ENCODE data around the gene UBE2M.

Gene UBE2M

DNA sequence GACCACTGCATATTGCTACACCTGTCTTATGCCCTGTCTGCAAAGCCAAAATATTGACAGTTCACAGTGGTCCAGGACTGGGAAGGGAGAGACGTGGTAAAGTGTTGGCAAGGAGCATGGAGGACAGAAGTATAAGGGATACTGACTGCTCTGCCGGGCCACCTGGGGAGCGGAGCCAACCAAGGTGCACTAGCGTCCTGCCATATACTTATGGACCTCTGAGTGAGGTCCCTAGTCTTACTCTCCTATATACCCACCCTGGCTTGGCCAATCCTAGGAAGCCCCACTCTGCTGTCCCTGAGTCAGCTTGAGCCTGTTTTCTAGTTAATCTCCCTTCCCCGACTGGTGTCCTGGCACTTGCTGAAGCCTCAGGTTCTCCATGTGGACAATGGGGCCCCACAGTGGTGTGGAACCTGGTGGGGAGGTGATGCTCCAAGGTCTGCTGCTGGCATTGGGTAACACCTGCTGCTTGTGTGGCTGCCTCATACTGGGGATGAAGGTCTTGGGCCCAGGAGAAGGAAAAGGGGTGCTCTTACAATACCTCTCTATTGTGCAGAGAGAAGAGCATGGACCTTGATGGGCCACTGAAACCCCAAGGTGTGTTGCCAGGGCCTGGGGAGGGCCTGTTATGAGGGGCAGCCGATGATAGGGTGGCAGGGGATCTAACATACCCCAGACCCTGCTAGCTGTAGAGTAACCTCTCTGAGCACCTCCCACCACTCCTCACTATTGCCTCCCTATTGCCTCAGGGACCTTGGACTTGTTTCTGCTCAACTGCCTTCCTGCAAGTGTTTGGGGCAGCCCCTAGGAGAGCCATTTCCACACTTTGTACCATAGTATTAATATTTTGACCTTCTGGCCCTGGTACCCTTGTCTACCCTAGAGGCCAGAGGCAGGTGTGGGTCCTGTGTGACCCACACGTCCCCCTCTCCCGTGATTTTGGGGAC is 21.3 kb downstream of the UBE2M start:
- H3K4me3 ChIP-seq (ENCODE audit: low read length) = no peak overlapping the region
- TF ChIP-seq, protein P1, sequence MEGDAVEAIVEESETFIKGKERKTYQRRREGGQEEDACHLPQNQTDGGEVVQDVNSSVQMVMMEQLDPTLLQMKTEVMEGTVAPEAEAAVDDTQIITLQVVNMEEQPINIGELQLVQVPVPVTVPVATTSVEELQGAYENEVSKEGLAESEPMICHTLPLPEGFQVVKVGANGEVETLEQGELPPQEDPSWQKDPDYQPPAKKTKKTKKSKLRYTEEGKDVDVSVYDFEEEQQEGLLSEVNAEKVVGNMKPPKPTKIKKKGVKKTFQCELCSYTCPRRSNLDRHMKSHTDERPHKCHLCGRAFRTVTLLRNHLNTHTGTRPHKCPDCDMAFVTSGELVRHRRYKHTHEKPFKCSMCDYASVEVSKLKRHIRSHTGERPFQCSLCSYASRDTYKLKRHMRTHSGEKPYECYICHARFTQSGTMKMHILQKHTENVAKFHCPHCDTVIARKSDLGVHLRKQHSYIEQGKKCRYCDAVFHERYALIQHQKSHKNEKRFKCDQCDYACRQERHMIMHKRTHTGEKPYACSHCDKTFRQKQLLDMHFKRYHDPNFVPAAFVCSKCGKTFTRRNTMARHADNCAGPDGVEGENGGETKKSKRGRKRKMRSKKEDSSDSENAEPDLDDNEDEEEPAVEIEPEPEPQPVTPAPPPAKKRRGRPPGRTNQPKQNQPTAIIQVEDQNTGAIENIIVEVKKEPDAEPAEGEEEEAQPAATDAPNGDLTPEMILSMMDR (conservative IDR thresholded peaks at IDR 0.05; ENCODE audit: low read depth, low read length) = no peak
- DNase-seq (ENCODE audit: low read depth) = no peak

DNA sequence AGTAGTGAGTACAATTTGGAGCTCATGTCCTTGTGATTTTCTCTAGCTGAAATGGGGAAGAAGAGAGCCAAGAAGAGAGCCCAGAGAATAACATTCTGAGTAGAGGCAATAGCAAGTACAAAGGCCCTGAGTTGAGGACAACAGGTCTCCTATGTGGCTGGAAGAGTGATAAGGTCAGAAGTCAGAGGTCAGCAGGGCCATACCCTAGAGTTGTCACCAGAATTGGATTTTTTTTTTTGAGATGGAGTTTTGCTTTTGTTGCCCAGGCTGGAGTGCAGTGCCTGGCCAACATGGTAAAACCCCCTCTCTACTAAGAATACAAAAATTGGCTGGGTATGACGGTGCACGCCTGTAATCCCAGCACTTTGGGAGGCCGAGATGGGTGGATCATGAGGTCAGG is 22.6 kb downstream of the UBE2M start:
- DNase-seq (ENCODE audit: low read depth) = no peak
- TF ChIP-seq, protein P1 (conservative IDR thresholded peaks at IDR 0.05; ENCODE audit: low read depth, low read length) = no peak
- H3K4me3 ChIP-seq (ENCODE audit: low read length) = no peak overlapping the region

DNA sequence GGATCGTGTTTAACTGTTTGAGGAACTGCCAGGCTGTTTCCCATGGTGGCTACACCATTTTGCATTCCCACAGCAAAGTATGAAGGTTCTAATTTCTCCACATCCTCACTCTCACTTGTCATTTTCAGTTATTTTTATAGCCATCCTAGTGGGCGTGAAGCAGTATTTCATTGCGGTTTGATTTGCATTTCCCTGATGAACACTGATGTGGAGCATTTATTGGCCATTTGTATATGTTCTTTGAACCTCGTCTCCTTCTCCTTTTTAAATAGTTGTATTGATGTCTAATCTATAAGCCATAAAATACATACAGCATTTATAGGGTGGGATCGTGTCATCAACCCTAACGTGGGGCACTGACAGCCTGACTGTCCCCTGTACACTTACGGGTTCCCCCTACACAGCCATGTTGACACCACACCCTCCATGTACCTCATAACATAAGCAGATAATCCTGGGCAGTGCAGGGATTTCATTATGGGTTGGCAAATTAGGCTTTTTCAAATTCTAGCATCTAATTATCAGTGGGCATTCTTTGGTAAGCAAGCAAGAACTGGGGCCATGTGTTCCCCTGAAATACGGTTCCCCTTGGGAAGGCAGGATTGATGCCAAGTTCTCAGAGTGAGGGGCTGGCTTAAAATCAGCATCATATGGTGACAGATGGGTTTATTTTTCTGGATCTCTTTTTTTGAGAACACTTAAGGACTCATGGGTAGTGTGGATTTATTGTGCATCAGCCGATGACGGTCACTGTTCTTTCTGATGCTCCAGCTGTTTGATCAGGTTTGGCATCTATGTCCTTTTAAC is 27.2 kb downstream of the UBE2M start:
- H3K4me3 ChIP-seq (ENCODE audit: low read length) = no peak overlapping the region
- no peak for DNase-seq (ENCODE audit: low read depth)
- TF ChIP-seq, protein P1 (conservative IDR thresholded peaks at IDR 0.05; ENCODE audit: low read depth, low read length) = no peak

DNA sequence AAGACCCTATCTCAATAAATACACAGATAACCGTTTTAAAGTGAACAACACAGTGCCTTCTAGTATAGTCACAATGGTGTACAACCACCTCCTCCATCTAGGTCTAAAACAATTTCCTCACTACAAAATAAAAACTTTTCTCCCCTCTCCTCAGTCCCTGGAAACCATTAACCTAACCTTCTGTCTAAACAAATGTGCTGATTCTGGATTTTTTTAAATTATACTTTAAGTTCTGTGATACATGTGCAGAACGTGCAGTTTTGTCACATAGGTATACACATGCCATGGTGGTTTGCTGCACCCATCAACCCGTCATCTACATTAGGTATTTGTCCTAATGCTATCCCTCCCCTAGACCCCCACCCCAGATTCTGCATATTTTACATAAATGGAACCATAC is 29.0 kb downstream of the UBE2M start:
- TF ChIP-seq, protein P1 (conservative IDR thresholded peaks at IDR 0.05; ENCODE audit: low read depth, low read length) = no peak
- no peak for DNase-seq (ENCODE audit: low read depth)
- no peak overlapping the region for H3K4me3 ChIP-seq (ENCODE audit: low read length)

DNA sequence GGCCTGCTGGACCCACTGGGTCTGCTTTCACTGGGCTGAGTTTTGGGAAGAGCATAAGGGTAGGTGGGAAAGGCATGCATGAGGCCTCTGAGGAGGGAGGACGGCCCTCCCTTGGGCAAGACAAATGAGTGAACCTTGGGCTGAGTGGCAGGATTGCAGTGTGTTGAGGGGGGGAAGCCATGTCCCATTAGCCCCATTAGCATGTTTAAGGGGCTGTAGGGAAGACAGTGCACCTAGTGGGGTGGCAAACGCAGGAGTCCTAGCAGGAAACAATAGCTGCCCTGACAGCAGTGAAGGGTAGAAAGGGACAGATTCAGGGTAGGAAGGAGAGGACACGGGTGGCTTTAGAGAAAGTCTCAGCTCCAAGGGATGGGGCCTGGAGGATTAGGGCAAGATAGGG is 35.7 kb downstream of the UBE2M start:
- TF ChIP-seq, protein P1 (conservative IDR thresholded peaks at IDR 0.05; ENCODE audit: low read depth, low read length) = no peak
- no peak overlapping the region for H3K4me3 ChIP-seq (ENCODE audit: low read length)
- no peak for DNase-seq (ENCODE audit: low read depth)

DNA sequence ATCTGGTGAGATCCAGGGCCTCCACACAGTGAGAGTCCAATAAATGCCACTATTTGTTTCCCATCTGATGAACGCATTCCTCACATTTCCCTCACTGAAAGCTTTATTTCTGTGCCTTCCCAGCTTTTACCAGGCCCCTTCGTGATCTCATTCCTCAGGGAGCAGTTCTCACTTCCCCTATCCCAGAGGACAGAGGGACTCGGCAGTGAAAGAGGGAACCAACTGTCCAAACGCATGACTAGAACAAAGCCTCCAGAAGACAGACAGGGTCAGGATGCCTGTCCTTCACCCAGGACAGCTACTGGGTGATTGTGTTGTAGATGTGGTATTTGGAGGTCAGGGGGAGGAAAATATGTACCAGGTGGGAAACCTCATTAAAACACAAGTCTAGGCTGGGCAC is 36.8 kb downstream of the UBE2M start:
- TF ChIP-seq, protein P1 (conservative IDR thresholded peaks at IDR 0.05; ENCODE audit: low read depth, low read length) = no peak
- no peak overlapping the region for H3K4me3 ChIP-seq (ENCODE audit: low read length)
- no peak for DNase-seq (ENCODE audit: low read depth)

Data from retinal pigment epithelial cell (primary cell).